Hematopoietic multipotent progenitor cell treated with erythropoietin and hydrocortisone succinate and interleukin-3 and kit ligand, for 17 days (in vitro differentiated cells): ENCODE measurements around the gene BPIFA2.
"Not testable (repeated sequence)": the region's sequence is repeated elsewhere in the genome, so short reads cannot be mapped to it uniquely, and the experiment has no call there.

ENCODE experiments used
- DNase-seq: peaks from one replicate; pipeline ENCODE4 v3.0.0-alpha.2; 2015; ENCODE audit warnings: low spot score

BPIFA2 gene, protein sequence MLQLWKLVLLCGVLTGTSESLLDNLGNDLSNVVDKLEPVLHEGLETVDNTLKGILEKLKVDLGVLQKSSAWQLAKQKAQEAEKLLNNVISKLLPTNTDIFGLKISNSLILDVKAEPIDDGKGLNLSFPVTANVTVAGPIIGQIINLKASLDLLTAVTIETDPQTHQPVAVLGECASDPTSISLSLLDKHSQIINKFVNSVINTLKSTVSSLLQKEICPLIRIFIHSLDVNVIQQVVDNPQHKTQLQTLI

DNA sequence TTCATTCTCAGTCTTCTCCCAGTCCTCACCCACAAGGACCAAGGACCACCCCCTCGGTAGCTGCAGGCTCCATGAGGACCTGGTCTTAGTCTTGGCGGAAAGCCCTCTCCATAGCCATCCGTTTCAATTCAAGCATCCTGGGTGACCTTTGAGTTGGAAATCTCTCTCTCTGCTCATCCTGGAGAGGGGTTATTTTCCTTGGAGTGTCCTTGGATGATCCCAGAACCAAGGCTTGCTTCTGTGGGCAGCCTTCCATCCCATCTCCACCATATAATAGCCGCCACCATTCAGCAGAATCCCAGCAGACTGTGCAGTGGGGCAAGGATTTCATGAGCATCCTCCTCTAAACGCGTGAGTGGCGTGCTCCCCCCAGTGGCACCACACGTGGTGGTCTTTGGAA, at the start of gene BPIFA2:
BPIFA2 (plus strand) TSS at position 301 of the 400 bp plus-strand sequence. CDS start 987 bp downstream, outside the sequence.
- DNase-seq = no peak

DNA sequence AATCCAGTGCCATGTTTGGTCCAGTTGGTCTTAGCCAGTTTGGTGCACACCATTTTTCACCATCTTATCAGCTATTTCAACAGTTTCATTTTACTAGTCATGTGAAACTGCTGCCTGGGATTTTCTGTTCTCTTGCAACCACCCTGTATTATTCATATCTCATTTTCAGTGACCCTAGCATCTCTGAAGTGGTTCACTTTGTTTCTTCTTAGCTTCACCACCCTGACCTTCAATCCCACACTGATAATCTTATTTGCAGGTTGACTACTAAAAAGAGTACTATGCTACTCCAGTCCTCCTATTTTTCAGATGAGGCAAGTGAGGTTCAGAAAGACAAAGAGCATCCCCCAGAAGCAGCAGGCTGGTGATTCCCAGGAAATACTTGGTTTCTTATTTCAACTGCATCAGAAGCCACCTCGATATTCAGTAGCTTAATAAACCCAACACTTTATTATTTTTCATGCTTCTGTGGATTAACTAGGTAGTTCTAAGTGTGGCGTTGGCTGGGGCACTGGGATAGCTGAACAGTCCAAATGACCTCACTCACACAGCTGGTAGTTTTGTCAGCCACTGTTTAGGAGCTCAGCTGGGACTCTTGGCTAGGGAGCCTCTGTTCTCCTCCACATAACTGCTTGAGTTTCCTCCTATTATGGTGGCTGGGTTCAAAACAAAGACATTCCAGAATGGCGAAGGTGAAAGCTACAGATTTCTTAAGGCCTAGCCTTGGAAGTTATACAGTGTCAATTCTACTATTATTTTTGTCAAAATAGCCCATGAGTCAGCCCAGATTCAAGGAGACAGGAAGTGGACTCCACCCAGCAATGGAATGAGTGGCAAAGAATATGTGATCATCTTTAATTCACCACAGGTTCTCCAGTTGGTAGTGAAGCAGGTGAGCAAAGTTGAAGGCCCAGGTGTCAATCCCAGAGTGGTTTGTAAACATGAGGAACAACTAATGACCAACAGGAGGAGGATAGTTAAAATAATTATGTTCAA, 47.9 kb upstream of the BPIFA2 start:
- no peak for DNase-seq

DNA sequence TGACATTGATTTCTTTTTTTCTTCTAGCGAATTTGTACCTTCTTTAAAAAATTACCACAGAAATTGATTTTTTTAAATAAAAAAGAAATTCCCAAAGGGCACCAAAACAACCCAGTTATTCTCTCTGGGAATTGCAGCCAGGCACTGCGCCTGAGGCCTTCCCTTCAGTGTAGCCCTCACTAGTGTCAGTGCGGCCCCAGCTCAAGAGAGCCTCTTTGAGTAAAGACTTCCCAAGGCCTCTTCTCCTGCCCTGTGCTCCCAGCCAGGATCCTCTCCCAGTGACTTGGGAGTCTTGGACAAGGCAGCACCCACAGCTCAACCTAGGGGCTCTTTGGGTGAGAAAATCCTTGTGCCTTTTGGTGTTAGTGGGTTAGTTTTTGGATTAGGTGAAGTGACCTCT, 47.0 kb upstream of the BPIFA2 start:
- DNase-seq = no peak

DNA sequence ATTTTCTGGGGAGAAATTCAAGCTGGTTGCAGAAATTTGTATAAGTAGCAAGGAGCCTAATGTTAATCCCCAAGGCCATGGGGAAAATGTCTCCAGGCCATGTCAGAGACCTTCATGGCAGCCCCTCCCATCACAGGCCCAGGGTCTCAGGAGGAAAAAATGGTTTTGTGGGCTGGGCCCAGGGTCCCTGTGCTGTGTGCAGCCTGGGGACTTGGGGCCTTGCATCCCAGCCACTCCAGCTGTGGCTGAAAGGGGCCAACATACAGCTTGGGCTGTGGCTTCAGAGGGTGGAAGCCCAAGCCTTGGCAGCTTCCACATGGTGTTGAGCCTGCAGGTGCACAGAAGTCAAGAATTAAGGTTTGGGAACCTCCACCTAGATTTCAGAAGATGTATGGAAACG, 45.7 kb upstream of the BPIFA2 start:
- not testable (repeated sequence) for DNase-seq

DNA sequence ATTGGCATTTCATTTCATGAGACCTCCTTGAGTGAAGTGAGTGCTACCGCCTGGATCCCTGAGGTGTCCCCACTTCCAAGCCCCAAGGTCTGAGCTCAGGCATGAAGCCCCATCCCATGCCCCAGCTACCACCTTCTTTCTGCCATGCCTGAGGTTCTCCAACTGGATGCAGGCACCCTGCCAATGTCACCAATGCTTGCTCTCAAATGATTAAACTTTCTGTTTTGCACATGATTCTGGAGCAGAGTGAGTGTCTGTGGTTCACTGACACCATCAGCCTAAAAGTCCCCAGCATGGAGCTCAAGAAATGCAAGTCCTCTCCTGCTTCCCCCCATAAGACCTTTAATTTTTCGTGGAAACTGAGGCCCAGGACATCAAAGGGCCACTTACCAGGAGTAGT, 43.7 kb upstream of the BPIFA2 start:
- no peak for DNase-seq

DNA sequence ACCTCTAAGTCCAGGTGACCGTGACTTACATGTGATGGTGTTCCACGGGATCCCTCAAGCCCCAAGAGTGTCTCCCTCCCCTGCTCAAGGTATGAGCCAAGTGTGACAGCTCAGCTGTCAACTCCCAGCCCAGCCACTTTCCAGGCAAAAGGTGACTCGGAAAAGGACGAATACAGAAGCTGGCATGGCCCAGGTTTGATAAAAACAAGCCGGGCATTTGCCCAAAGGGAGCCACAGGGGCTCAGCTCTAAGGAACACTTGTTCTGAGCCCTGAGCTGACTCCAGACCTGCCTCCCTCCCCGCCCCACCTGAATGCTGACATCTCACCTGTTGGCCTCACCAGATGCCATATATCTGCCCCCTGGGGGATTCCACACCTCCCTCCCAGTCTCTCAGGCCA, 43.0 kb upstream of the BPIFA2 start:
- DNase-seq = no peak

DNA sequence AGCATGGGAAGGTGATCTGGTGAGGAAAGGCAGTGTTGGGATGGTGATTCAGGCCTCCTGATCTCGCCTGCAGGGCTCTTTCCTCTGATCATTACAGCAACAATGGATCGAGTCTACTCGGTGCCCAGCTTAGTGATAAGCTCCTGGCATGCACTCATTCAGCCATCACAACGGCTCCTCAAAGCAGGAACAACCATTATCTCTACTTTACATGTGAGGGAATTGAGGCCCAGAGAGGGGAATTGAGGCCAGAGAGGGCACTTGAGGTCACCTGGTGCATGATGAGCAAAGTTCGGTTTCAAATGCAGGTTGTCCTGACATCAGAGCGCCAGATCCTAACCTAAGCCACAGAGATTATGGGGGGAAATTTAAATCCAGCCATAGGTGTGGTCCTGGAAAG, 42.0 kb upstream of the BPIFA2 start:
- no peak for DNase-seq

DNA sequence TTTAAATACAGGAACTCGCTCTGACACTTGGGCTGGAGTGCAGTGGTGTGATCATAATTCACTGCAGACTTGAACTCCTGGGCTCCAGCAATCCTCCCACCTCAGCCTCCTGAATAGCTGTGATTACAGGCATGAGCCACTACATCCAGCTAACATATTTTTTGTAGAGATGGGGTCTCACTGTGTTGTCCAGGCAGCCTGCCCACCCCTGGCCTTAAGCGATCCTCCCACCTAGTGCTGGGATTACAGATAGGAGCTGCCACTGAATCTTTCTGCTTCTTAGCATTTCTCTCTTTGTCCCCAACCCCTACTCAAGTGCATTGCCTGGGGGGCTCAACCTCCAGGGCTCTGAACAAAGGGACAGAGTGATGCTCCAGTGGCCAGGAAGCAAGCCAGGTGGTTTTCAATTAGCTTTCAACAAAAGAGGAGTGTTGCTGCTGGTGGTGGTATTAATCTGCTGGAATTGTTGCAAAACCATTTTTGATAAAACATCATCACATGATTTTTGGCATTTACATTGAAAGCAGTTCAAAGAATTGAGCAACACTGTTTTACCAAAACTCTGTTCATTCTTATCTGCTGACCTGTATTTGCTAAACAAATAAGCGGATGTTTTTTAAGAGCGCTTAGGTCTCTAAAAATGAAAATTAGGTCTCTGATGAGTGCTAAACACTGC, 40.4 kb upstream of the BPIFA2 start:
- no peak for DNase-seq

DNA sequence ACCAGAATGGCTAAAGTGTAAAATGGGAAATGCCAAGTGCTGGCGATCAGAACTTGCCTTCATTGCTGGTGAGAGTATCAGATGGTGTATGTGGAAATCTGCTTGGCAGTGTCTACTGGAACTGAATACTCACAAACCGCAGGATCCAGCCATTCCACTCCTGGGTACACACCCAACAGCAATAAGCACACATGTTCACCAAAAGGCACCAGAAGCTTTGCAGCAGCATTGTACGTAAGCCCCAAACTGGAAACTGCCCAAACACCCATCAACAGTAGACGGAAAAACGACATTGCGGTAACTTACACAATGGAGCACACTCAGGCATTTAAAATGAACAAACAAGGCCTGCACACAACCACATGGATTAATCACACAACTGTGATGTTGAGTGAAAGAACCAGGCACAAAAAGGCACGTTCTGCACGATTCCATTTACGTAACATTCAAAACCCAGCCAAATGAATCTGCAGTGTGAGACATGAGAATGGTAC, 37.3 kb upstream of the BPIFA2 start:
- no peak for DNase-seq

DNA sequence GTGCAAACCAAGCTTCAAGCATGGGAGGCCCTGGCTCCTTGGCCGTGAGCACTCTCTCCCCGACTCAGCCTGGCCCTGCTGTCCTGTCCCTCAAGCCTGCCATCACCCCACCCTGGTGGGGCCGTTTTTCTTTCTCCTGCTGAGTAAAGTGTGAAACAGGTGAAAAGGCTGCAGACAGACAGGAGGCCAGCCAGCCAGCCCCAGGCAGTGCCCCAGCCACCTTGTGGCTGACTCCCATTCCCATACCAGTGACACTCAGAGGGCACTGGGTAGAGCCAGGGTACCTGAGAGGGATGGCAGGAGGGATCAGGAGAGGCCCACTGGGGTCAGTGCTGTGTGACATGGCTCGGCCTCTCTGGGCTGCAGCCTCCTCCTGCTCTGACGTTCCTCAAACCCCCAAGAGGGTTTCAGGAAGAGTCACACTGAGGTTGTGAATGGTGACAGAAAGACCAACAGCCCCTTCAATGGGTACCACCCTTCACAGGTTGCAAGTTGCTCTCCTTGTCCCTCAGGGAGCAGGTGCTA, 35.9 kb upstream of the BPIFA2 start:
- DNase-seq = no peak

DNA sequence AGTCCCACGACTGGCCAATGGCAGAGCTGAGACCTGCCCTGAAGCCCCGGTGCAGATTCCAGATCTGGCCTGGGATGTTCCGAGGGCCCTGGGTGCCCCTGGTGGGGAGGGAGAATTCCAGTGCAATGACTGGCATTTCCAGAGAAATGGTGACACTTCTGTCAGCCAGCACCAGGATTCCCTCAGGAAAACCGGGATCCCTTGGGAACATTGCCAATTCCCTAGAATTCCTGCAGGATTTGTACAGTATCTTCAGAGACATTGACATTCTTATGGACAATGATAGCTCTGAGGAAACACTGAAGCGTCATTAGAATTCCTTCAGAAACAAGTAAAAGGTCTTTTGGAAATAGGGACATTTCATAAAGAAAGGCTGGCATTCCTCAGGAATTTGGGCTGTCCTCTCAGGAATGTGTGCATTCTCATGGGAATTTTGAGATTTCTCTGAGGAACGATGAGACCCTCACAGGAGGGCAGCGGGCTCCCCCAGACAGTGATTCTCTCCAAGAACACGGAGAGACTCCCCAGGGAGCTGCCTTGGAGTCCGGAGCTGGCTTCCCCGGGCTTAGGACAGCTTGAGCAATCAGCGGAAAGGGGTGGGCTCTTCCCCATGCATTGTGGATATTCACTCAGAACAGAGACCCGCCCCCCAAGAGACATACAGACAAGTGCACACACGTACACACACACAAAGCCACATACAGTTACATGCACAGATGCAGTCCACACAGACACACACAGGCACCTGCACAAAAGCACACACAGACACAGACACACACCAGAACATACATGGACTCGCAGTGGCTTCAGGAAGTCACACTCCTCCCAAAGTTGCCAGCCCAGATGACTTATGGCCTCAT, 35.2 kb upstream of the BPIFA2 start:
- DNase-seq = no peak

DNA sequence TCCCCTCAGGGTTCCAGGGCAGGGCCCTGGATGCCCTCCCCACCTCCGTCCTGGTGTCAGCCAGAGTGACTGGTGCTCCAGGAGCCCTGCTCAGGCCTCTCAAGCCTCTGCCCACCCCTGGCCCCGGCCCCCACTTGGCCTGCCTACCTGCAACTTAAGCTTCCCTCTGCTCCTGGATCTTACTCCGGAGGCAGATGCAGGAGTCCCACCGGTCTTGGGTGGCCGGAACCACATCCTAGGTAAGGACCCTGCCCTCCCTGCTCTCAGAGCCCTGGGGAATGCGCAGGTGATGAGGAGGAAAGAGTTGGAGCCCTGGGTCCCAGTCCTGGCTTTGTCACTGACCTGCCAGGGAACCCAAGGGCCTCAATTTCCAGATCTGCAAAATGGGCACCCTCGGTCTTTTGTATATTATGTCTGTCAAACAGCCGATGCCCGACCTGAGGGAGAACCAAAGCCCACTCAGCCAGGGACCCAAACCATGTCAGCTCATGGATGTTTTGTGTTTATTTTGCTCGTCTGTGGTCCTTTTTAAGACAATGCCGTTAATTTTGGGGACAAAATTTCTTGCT, 34.5 kb upstream of the BPIFA2 start:
- DNase-seq = no peak

DNA sequence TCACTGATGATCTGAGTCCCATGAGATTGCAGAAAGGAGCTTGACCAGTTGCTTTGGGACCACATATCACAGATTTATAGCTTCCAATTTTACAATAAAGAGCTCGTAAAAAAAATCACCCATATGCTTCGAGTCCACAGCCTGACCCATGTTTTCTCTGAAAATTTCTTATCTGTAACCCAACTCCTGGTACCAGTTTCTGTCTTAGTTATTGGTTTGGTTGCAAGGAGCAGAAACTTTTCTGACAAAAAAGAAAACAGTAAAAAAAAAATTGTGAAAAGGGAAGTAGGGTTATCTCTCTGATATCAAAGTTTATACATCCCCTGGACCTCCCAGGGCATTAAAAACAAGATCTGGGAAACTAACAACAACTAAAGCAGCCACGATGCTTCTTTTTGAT, 30.8 kb upstream of the BPIFA2 start:
- no peak for DNase-seq

DNA sequence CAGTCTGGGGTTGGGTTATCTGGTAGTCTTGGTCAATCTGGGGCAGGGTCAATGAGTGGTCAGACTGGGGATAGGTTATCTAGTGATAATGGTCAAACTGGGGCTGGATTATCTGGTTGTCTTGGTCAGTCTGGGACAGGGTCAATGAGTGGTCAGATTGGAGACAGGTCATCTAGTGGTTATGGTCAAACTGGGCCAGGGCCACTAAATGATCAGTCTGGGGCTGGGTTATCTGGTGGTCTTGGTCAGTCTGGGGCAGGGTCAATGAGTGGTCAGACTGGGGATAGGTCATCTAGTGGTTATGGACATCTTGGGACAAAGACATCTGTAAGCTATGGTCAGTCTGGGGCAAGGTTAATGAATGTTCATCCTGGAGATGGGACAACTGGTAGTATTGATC, 28.5 kb upstream of the BPIFA2 start:
- no peak for DNase-seq

DNA sequence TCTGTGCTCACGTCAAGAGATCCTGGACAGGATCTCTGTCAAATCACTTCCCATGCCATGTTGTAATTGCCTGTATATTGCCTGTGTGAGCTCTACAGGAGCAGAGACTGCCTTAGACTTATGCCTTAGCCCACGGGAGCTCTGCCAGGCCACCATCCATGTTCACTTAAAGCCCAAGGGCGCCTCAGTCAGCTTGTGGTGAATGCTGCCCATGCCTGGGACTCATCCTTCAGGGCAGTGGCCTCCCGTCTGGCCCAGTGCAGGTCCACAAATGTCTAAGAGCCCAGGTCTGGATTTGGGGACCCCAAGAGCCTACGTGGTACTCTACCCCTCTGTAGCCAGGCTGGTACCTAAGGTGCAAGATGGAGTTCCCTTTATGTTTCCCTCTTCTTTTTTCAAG, 22.4 kb upstream of the BPIFA2 start:
- DNase-seq = no peak

DNA sequence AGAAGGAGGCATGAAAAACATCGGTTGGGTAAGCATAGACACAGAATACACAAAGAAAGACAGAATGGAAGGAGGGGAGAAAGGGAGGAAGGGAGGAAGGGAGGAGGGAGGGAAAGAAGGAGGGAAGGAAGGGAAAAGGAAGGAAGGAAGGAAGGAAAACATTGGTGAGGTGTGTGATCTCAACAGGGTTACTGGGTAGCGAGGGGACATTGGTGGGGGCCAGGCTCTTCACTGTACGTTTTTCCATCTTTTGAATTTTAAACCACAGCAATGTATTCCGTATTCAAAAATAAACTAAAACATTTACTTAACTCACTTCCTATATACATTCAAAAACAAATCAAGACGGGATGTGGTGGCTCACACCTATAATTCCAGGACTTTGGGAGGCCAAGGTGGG, 20.7 kb upstream of the BPIFA2 start:
- DNase-seq = no peak

DNA sequence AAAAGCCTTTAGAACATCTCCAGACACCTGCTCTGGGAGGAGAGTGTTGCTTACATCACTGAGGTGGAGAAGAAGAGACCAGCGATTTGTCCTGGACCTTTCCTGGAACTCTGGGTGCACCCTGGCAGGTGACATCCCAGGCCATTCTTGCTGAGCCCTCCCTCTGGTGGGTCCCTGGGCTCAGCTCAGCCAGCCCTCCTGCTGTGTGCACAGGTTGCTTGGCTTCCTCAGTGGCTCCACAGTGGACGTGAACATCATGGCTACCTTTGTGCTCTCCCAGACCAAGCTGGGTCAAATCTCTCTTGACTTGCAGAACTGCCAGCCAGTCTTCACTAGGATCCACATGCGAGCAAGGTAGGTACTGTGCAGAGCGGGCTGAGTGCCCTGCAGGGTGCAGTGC, 19.9 kb upstream of the BPIFA2 start:
- DNase-seq = no peak

DNA sequence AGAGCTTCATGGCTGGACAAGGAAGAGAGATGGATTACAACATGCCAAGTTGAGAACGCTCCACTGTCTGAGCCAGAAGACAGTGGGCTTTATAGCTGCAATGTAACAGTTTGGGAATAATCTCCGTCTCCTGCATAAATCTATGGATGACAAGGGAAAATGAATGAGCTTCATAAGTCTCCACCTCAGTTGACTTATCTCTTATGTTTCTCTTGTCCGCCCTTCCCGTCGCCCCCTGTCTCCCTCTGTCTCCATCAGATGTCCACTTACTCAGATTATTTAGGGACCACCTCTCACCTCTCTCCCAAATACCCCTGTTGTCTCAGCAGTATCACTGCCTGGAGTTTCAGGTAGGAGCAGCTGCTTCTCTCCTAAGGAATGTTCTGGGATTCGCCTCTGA, 13.7 kb upstream of the BPIFA2 start:
- DNase-seq = no peak

DNA sequence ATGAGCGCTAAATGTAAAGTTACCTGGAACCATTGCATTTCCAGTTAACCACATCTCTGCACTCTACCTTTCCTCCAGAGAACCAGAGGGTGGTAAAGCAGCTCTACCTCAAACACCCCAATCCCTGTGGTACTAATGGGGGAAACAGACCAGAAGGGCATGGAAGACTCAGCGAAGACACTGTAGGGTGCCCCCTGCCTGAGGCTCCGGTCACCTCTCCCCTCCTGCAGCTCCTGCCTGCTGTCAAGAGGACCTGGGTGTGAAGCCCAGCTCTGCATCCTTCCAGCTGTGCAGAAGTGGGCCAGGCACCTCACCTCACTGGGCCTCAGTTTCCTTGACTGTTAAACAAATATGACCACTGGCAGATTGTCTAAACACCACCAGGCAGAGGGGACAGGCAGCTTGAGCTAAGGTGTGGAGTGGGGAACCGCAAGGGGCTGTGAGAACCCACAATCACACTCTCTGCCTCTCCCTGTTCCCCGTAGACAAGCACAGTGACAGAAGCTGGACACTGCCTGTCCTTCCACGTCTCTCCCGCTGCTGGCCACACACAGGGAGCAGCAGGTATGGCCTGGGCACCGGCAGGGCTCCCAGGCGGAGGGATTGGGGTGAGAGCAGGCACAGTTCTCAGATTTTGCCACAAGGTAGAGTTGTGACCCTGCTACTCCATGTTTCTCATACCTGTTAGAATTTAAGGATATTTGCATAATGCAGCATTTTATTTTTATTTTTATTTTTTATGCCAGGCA, 9.1 kb upstream of the BPIFA2 start:
- no peak for DNase-seq

DNA sequence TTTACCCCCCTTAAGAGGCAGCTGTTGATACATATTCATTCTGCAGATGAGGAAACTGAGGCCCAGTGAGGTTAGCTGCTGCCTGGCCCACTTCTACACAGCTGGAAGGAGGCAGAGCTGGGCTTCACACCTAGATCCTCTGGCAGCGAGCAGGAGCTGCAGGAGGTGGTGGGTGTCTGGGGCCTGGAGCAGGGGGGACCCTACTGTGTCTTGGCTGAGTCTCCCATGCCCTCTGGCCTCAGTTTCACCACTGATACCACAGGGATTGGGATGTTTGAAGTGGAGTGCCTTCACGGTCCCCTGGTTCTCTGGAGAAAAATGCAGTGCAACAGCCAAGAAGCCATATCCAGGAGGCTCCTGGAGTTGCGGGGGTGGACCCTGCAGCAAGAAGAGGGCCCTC, 8.2 kb upstream of the BPIFA2 start:
- DNase-seq = no peak
